HG02970 (cell line): ENCODE data around the gene UCMA.
"Not testable (repeated sequence)": the region's sequence is repeated elsewhere in the genome, so short reads cannot be mapped to it uniquely, and the experiment has no call there.

Experiments used
- ATAC-seq: cut with Tn5 transposase; IDR thresholded peaks from one replicate; pipeline ENCODE4 v1.9.1; 2021; ENCODE audit warnings: mild to moderate bottlenecking, moderate library complexity, moderate number of reproducible peaks; ENCODE audit not compliant: unreplicated experiment, low FRiP score

The UCMA gene, protein sequence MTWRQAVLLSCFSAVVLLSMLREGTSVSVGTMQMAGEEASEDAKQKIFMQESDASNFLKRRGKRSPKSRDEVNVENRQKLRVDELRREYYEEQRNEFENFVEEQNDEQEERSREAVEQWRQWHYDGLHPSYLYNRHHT

GRCh38 chr10:13234172-13234571 lies at the start of gene UCMA:
Gene UCMA, minus strand, starts transcription at chr10:13234374. Its CDS starts 116 bp downstream, at chr10:13234258.
- ATAC-seq: no peak

DNA sequence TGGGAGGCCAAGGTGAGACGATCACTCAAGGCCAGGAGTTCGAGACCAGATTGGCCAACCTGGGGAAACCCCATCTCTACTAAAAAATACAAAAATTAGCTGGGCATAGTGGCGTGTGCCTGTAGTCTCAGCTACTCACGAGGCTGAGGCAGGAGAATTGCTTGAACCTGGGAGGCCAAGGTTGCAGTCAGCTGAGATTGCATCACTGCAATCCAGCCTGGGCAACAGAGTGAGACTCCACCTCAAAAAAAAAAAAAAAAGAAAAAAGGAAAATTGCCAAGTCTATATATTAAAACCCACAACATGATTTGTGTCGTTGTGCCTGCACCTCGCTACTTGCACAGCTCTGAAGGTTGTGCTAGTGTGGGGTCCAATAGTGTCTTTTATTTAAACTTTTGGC lies 48.2 kb upstream of the UCMA start:
- ATAC-seq: not testable (repeated sequence)

DNA sequence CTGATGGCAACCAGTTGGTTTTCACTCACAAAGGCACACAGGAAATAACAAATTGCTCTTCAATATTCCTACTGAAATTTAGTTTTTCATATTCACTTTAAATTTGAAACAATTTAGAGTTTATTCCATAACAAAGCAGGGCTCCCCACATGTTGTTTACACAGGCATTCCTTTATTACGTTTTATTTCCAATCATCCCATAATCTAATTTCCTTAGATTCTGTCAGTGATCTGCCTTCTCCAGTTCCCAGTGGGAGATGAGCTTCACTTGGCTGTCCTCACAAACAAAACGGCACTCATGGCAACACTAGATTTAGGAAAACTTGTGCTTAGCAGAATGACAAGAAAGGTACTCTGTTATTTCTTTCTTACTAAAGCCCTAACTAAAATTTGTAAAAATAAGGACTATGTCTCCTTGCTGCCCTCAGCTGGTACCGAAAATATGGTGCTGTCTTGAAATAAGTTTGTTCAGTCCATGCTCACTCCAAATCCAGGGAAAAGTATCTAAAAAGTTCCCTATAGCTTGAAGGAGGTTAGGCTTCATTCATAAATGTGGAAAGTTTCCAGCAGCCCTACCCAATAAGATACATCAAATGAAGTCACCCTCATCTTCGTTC lies 42.7 kb upstream of the UCMA start:
- no peak for ATAC-seq

GRCh38 chr10:13276146-13276545 lies 42.0 kb upstream of the UCMA start:
- ATAC-seq: not testable (repeated sequence)

DNA sequence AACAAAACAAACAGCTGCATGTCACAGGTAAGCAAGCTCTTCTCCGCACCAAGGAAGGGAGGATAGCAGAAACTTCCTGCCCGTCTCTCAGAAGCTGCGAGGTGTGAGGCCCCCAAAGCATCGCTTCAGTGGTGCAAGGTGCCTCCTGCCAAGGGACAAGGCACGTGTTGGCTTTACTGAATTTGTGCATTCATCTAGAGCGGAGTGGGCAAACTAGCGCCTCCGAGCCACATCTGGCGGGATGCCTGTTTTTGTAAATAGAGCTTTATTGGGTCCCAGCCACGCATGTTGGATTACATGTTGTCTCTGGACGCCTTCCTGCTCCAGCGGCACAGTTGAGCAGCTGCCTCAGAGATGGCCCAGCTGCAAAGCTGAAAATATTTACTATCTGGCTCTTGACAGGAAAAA lies 38.0 kb upstream of the UCMA start:
- ATAC-seq: no peak

- no peak for ATAC-seq
Measured at GRCh38 chr10:13271552-13272163, 37.5 kb upstream of the UCMA start.

- ATAC-seq: no peak
Measured at GRCh38 chr10:13270877-13271551, 36.8 kb upstream of the UCMA start.

DNA sequence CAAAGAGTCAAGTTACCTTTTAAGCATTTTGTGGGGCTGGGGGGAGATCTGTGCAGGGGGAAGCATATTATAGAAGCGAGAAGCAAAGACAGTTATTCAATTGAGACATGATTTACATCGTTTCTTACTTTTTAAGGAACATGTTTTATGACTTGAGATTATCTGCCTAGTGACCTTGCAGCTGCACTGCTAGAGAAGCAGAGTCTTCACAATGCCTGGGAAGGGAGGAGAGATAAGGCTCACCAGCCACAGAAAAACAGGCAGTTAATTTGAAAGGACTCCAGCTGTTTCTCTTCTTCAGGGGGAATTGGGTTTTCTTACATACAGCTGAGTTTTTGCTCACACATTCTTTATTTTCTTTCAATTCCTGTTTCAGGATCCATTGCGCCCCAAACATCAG lies 34.7 kb upstream of the UCMA start:
- no peak for ATAC-seq

DNA sequence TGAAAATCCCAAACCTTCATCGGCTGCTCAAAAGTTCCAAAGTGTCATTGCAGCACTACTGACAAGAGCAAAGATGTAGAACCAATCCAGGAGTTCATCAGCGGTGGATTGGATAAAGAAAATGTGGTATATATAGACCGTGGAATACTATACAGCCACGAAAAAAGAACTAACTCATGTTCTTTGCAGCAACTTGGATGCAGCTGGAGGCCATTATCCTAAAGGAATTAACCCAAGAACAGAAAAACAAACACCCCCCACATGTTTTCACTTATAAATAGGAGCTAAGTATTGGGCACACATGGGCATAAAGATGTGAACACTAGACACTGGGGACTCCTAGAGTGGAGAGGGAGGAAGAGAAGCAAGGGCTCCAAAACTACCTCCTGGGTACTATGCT lies 34.1 kb upstream of the UCMA start:
- ATAC-seq: no peak

DNA sequence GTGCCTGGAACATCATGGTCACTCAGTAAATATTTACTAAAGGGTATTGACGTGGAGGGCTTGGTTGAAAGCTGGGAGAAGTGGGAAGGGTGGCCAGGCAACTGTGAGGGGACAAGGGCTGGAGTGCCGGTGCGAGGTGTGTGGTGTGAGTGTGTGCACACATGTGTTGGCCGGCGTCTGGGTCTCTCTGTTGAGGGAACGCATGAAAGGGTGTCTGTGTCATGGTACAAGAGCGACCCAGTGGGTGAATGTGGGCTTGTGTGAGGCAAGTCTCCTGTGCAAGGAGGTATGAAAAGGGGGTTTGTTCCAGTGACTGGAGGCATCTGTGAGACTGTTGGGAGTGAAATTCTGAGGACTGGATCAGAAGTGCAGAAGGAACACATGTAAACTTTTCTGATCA lies 29.4 kb upstream of the UCMA start:
- no peak for ATAC-seq

DNA sequence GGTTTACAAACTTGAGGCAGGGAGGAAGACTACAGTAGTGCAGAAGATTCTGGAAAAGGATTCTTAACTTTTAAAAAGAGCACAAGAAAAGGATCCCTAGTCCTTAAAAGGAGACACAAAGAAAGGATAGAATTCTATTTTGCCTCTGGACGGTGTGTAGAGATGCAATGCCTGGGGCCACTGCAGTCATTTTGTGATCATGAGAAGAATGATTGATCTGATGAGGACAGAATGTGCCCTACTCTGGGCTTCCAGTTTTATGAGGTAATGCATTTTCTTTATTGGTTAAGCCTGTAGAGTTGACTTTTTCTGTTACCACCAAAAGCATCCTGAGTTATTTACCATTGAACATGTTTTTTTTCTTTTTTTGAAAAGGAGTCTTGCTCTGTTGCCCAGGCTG lies 28.3 kb upstream of the UCMA start:
- ATAC-seq: no peak

DNA sequence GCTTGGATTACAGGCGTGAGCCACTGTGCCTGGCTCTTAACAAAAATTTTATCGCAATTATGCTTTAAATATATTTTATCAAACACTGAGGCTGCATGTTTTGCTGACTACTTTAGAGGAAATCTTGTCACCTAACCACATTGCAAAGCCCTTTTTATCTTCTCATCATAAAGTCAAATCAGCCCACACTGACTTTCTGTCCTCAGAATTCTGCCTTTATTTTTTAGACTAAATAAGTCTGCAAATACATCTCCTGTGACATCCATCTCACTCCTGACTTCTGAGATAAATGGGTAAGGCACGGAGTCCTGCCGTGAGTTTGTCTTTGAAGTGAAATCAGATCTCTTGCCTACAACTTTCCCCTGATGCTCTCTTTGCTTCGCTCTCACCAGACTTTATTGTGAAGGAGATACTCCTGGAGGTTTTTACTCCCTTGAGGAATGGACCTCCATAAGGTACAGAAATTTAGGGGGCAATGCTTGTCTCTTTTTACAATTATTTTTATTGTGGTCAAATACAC lies 23.5 kb upstream of the UCMA start:
- no peak for ATAC-seq

- no peak for ATAC-seq
Measured at GRCh38 chr10:13256627-13257026, 22.5 kb upstream of the UCMA start.

DNA sequence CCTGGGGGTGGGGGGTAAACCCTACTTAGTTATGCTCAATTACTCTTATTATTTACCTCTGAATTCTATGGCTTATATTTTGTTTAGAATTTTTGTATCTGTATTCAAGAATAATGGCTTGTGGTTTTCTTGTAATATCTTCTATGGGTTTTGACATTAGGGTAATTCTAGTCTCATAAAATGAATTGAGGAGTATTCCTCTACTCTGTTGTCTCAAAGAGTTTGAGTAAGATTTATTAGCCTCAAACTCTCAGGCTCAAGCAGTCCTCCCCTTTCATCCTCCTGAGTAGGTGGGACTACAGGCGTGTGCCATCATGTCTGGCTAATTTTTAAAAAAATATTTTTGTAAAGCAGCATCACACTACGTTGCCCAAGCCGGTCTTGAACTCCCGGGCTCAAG lies 19.6 kb upstream of the UCMA start:
- ATAC-seq: no peak

GRCh38 chr10:13247784-13248183 lies 13.6 kb upstream of the UCMA start:
- no peak for ATAC-seq

DNA sequence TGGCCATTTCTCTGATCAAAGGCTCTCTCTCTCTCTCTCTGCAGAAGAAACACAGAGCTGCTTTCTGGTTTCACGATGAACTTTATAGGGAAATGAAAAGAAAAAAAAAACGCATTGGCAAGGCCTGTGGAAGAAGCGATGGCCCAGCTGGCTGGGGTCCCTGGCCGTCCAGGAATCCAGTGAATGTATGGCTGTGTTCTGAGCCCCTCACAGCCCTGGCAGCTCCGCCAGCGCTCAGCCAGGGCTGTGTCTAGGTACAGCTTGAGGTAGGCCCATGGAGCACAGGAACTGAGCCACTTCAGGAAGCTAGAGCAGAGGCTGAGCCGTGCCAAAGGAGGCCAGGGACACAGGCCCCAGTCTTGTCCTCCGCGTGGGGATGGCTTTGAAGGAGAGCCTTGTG lies 13.1 kb upstream of the UCMA start:
- no peak for ATAC-seq

- ATAC-seq: not testable (repeated sequence)
Measured at GRCh38 chr10:13242260-13242659, 8.1 kb upstream of the UCMA start.

- no peak for ATAC-seq
Measured at GRCh38 chr10:13241613-13242012, 7.4 kb upstream of the UCMA start.

GRCh38 chr10:13239923-13240322 lies 5.7 kb upstream of the UCMA start:
- ATAC-seq: no peak

DNA sequence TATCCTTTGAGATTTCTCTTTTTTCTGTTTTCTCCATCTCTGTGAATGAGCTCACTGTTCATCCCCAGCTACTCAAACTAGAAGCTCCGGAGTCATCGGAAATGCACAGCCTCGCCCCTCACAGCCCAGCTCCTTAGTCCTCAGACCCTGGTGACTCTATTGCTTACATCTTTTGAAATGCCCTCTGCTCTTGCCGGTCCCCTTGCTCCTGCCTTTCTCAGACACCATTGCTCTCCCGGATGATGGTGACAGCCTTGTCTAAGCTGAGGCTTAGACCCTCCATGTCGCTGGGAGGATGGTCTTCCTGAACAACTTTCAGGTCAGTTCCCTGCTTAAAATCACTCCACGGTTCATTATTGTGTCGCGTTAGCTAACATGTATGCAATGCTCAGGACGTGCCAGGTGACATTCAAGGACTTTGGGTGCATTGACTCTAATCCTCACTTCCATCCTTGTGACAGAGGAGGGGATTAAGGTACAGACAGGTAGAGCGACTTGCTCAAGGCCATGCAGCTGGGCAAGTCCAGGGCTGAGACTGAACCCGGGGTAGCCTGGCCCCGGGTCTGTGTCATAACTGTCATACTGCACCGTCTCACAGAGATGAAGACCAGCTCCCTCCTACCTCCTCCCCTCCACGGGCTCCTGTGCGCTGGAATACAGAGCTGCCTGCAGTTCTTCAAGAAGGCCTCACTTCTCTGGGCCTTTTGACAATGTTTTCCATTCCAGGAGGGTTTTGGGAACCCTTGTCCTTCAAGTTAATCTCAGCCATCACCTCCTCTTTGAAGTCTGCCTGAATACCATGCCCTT lies 4.3 kb upstream of the UCMA start:
- ATAC-seq: no peak

GRCh38 chr10:13236638-13237037 lies 2.5 kb upstream of the UCMA start:
- ATAC-seq: no peak
